Measurements from ENCODE around the gene PPBP.

PPBP gene

DNA sequence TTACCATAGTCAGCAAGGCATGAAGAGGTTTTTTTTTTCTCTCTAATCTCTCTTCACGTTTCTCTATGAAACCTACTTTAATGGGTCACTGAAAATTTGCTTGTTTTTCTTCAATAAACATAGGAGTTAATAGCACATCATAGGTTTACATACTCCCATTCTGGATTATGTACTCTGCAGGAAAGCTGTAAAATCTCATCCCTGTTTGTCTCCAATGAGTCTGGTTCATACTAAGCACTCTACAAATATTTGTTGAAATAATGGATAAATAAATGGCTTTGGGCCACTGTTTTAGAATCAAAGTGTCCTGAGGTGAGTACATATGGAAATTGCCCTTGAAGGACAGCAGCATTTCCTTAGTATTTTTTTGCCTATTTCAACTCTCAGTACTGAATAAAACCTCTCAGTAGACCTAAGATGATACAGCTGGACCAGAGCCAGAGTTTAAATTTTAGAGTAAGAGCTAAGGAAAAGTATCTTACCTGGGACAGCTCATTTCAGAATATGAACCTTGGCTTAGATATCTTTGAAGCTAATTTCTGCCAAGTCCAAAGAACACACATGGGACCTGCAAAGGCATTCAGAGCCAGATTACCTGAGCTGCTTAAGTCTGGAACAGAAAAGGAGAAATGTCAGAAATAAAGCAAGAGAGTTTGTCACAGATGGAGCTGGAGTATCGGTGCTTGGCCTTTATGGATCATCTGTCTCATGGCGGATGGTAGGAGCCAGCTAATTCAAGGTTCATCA, 40.6 kb downstream of the PPBP start:
- no peak for DNase-seq

DNA sequence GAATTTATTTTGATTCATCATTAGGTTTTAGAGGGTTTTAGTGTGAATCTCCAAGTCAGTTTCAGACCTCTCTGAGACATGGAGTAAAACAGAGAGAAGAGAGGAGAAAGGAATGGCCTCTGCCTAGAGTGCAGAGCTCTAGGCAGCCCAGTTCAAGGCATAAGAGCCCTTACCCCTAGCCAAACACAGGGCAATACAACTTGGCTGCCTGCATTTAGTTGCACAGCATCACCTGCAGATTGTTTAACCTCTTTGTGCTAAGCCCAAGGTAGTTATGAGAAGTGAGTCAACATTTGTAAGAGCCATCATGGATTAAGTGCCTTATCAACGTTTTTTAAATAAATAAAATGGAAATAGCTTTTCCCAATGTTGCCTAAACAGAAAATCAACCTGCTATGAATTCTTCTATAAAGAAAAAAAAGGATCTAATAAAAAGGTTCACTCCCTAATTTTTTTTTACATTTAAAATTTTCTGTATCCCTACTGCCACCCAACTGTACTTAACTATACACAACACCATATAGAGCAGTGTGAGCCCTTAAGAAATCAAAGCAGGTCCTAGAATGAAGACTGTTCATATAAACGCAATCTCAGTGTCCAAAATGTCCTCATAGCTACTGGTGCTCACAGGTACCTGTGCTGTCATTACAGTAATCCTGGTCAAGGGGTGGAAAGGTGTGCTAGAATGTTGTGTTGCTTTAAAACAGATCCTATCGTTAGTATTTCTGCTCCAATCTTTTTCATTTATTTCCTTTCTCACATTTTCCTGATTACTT, 42.1 kb downstream of the PPBP start:
- DNase-seq: no peak

DNA sequence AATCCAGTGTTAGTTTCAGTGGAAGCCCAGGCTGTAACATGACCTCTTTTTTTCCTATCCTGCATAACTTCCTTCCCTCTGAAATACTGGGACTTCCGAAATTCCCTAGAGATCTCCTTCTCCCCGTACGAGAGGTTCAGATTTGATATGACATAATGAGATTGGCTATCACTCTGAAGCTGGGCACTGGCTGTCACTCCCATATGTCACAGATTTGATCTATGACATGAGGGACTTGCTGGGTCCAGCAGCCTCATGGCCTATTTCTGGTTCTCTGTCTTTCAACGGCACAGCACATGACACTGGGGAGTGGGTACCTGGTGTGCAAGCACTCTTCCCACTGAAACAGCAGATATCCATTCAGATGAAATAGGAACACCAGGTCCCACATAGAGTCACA, 42.9 kb downstream of the PPBP start:
- DNase-seq: no peak

DNA sequence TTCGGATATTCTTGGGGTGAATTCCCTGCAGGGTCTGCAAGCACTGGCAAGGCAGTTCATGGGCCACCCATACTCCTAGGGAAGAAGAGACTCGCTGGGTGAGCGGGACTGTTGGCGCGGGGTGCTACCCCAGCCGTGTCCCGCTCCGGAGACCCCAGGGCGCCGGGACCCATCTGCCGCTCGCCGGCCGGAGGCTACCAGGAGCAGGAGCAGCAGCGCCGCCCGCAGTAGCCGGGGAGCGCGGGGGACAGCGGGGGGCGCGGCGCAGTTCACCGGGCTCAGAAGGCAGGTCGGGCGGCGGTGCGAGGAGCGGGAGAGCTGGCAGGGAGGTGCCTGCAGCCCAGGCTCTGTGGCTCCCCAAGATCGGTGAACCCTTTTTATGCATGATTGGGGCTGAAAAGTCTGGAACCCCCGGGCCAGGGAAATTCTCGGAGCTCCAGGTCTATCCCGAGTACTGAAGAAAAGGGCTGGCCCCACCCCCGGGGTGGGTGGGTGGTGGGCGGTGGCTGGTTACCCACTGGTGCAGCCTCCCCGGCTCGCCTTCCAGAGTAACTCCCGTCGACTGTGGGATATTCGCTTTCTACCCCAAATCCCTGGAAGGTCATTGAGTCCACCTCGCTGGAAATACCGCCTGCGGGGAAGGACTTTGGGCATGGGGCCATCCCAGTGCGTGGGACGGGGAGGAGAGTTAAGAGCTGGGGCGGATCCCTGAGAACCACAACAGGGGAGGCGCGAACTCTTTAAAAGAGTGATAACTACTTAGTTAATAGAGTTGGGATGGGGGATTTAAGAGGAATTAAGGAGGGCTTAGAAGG, 43.7 kb downstream of the PPBP start:
- DNase-seq: no peak

DNA sequence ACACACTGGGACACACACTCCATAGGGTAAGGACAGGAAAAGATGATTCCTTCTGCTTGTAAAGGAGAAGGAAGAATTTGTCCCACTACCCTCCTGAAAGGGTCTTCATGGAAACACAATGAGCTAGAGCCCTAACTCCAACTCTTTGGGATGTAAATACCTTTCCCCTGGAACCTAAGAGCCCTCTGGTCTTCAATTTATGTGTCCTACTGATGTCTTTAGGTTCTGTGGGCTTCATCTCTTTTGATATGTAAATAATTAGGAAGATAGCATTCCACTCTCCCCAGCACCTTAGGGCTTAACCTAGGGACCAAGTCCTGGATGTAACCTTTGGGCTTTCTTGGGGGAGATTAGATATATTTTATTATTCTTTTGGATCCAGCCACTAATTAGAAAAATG, 44.4 kb downstream of the PPBP start:
- no peak for DNase-seq

DNA sequence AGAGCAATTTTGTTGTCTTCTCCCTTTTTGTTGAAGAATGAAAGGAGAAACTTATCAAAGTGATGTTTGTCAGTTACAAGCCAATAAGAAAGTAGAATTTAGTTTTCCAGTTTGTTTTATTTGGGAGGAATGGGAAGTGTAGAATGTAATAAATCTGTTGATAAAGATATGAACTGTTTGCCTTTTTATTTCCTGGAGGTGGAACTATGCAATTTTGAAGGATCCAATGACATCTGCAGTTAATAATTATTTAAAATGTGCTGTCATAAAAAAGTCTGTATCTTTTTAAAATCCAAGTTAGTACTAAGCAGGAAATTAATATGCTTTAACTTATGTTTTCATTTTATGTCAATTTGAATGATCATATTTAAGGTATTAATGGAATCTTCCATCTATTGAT, 51.0 kb downstream of the PPBP start:
- no peak for DNase-seq
